IPS-18c (cell line): Measurements from ENCODE around the gene COCH.

ENCODE experiments used
- H3K4me3 ChIP-seq: 2 replicates; pipeline ENCODE4 v1.7.0; 2013; ENCODE audit warnings: low read depth, mild to moderate bottlenecking, low read length, moderate library complexity; ENCODE audit not compliant: insufficient read depth
- H3K9me3 ChIP-seq: one replicate; pipeline ENCODE4 v1.6.1; 2013; ENCODE audit warnings: mild to moderate bottlenecking, low read length, moderate library complexity; ENCODE audit not compliant: control insufficient read depth, insufficient read depth

COCH gene

GRCh38 chr14:30874120-30874998 is at the start of gene COCH:
COCH (plus strand) TSS chr14:30874559; CDS start chr14:30874939, 380 bp downstream.
- H3K4me3 ChIP-seq: peak within 1 kb of the TSS; percentile 72
- H3K9me3 ChIP-seq: no peaks in the 10 kb centered on the region

GRCh38 chr14:30826070-30826469 is 48.3 kb upstream of the COCH start:
- no peak overlapping the region for H3K4me3 ChIP-seq
- H3K9me3 ChIP-seq: peaks cover 4% of the 10 kb centered on the region

GRCh38 chr14:30829853-30830252 is 44.5 kb upstream of the COCH start:
- H3K4me3 ChIP-seq: no peak overlapping the region
- H3K9me3 ChIP-seq: peaks cover 8% of the 10 kb centered on the region

- Histone ChIP-seq H3K4me3 (no peak overlapping the region), H3K9me3 (peaks cover 6% of the 10 kb centered on the region)
Observed at GRCh38 chr14:30834353-30834752, 40.0 kb upstream of the COCH start.

GRCh38 chr14:30838351-30838750 is 36.0 kb upstream of the COCH start:
- Histone ChIP-seq H3K4me3 (no peak overlapping the region), H3K9me3 (peaks cover 4% of the 10 kb centered on the region)

- no peak overlapping the region for H3K4me3 ChIP-seq
Observed at GRCh38 chr14:30840086-30840779, 34.1 kb upstream of the COCH start.

GRCh38 chr14:30842431-30842830 is 31.9 kb upstream of the COCH start:
- H3K4me3 ChIP-seq: no peak overlapping the region

More at GRCh38 chr14:30840086-30840779, 34.1 kb upstream of the COCH start:
- H3K9me3 ChIP-seq: no peaks in the 10 kb centered on the region

GRCh38 chr14:30848449-30849240 is 25.7 kb upstream of the COCH start:
- H3K9me3 ChIP-seq: no peaks in the 10 kb centered on the region
- H3K4me3 ChIP-seq: no peak overlapping the region

More at GRCh38 chr14:30842431-30842830, 31.9 kb upstream of the COCH start:
- H3K9me3 ChIP-seq: no peaks in the 10 kb centered on the region

- H3K4me3 ChIP-seq: no peak overlapping the region
Observed at GRCh38 chr14:30849354-30849753, 25.0 kb upstream of the COCH start.

GRCh38 chr14:30849983-30850382 is 24.4 kb upstream of the COCH start:
- H3K4me3 ChIP-seq: no peak overlapping the region
- H3K9me3 ChIP-seq: no peaks in the 10 kb centered on the region

More at GRCh38 chr14:30849354-30849753, 25.0 kb upstream of the COCH start:
- no peaks in the 10 kb centered on the region for H3K9me3 ChIP-seq

- Histone ChIP-seq H3K9me3 (no peaks in the 10 kb centered on the region), H3K4me3 (no peak overlapping the region)
Observed at GRCh38 chr14:30853946-30854345, 20.4 kb upstream of the COCH start.

GRCh38 chr14:30854492-30854891 is 19.9 kb upstream of the COCH start:
- Histone ChIP-seq H3K4me3 (no peak overlapping the region), H3K9me3 (no peaks in the 10 kb centered on the region)

- Histone ChIP-seq H3K9me3 (no peaks in the 10 kb centered on the region), H3K4me3 (no peak overlapping the region)
Observed at GRCh38 chr14:30855345-30856037, 18.9 kb upstream of the COCH start.

- Histone ChIP-seq H3K9me3 (no peaks in the 10 kb centered on the region), H3K4me3 (no peak overlapping the region)
Observed at GRCh38 chr14:30861200-30861599, 13.2 kb upstream of the COCH start.

GRCh38 chr14:30864934-30865333 is 9.4 kb upstream of the COCH start:
- no peak overlapping the region for H3K4me3 ChIP-seq
- no peaks in the 10 kb centered on the region for H3K9me3 ChIP-seq

- H3K4me3 ChIP-seq: no peak overlapping the region
- H3K9me3 ChIP-seq: no peaks in the 10 kb centered on the region
Observed at GRCh38 chr14:30868736-30869135, 5.6 kb upstream of the COCH start.
